CD4-positive, alpha-beta T cell (primary cell): ENCODE results near the gene PTPN5. TPM values are rescaled to one million over a fixed set of nuclear protein-coding genes. Genes with fewer than 3 reads are reported as not detected.

Experiments used
- ATAC-seq: fragments of 200-7000 bp; cut with Tn5 transposase; one replicate; pipeline ENCODE4 v1.10.0; 2022; ENCODE audit warnings: mild to moderate bottlenecking; ENCODE audit not compliant: poor library complexity
- CTCF ChIA-PET: fragments of 350-600 bp; sonication (Branson Sonifier 250); formaldehyde crosslinking; loops from one replicate; lab custom pipeline; 2021; ENCODE audit warnings: antibody characterized with exemption, inconsistent platforms; lab: Charles Lee
- POLR2A ChIA-PET: fragments of 350-600 bp; sonication (Branson Sonifier 250); formaldehyde crosslinking; loops from one replicate; lab custom pipeline; 2021; ENCODE audit warnings: antibody characterized with exemption, inconsistent platforms; lab: Charles Lee
- DNase-seq, 14 experiments: peaks; one replicate each; pipeline ENCODE4 v3.0.0-alpha.2; 2013 to 2020; ENCODE audit warnings: mixed read lengths in 2 of 14
- H3K27ac ChIP-seq, 2 donors: one replicate each; pipeline versions ENCODE4 v1.5.1 to v1.7.0; 2013; ENCODE audit warnings: low read length in 2 of 2, low read depth in 1 of 2, mild to moderate bottlenecking in 1 of 2
- H3K27me3 ChIP-seq, 2 experiments: 1 replicate in 1 of 2; 2 replicates in 1 of 2; pipeline versions ENCODE4 v1.6.1 to v1.7.0; 2013; ENCODE audit warnings: low read length in 2 of 2, control low read depth in 1 of 2, mild to moderate bottlenecking in 1 of 2, moderate library complexity in 1 of 2; ENCODE audit not compliant: insufficient read depth in 2 of 2, control insufficient read depth in 1 of 2
- H3K36me3 ChIP-seq: one replicate; pipeline ENCODE4 v1.6.1; 2013; ENCODE audit warnings: low read length, control low read depth; ENCODE audit not compliant: insufficient read depth
- H3K4me1 ChIP-seq: one replicate; pipeline ENCODE4 v1.6.1; 2013; ENCODE audit warnings: low read length, control low read depth; ENCODE audit not compliant: insufficient read depth
- H3K4me3 ChIP-seq: one replicate; pipeline ENCODE4 v1.5.1; 2013; ENCODE audit warnings: mild to moderate bottlenecking, low read length, moderate library complexity
- H3K9me3 ChIP-seq, 2 experiments: 1 replicate in 1 of 2; 2 replicates in 1 of 2; pipeline versions ENCODE4 v1.6.1 to v1.7.0; 2013; ENCODE audit warnings: low read length in 2 of 2, mild to moderate bottlenecking in 2 of 2, control low read depth in 1 of 2, moderate library complexity in 1 of 2; ENCODE audit not compliant: control insufficient read depth in 1 of 2, insufficient read depth in 1 of 2
- H3K27ac Mint-ChIP-seq: one replicate; pipeline ENCODE4 v1.8.0; 2020; ENCODE audit warnings: mixed read lengths
- H3K27me3 Mint-ChIP-seq: one replicate; pipeline ENCODE4 v1.8.0; 2021; ENCODE audit warnings: mixed read lengths
- H3K36me3 Mint-ChIP-seq: one replicate; pipeline ENCODE4 v1.8.0; 2021; ENCODE audit warnings: low read depth, mixed read lengths
- H3K4me1 Mint-ChIP-seq: one replicate; pipeline ENCODE4 v1.8.0; 2021; ENCODE audit warnings: low read depth, mixed read lengths
- H3K4me3 Mint-ChIP-seq: one replicate; pipeline ENCODE4 v1.8.0; 2020; ENCODE audit warnings: mild to moderate bottlenecking, mixed read lengths
- H3K9me3 Mint-ChIP-seq: one replicate; pipeline ENCODE4 v1.8.0; 2020; ENCODE audit warnings: mixed read lengths
- CTCF ChIP-seq: fragments of 200-600 bp; IDR thresholded peaks from one replicate; pipeline ENCODE4 v1.8.0; 2022; ENCODE audit warnings: antibody characterized with exemption, mild to moderate bottlenecking
- intact Hi-C, 2 experiments: fragments of 100-400 bp; cut with DNase I in 1 of 2; cut with micrococcal nuclease in 1 of 2; formaldehyde crosslinking; loops; one replicate each; pipeline versions ENCODE4 v1.15.1 to v1.9.0; 2023 to 2025; cut with DNase I, micrococcal nuclease
- total RNA-seq, 174 experiments: library from RNA in 2 of 174; stranded (reverse) in 2 of 174; gene quantifications; one replicate each; pipeline ENCODE4 v1.2.3 and lab custom pipeline; 2021 to 2026

PTPN5 gene
- total RNA-seq, 2 experiments from 2014 or later = not detected

DNA sequence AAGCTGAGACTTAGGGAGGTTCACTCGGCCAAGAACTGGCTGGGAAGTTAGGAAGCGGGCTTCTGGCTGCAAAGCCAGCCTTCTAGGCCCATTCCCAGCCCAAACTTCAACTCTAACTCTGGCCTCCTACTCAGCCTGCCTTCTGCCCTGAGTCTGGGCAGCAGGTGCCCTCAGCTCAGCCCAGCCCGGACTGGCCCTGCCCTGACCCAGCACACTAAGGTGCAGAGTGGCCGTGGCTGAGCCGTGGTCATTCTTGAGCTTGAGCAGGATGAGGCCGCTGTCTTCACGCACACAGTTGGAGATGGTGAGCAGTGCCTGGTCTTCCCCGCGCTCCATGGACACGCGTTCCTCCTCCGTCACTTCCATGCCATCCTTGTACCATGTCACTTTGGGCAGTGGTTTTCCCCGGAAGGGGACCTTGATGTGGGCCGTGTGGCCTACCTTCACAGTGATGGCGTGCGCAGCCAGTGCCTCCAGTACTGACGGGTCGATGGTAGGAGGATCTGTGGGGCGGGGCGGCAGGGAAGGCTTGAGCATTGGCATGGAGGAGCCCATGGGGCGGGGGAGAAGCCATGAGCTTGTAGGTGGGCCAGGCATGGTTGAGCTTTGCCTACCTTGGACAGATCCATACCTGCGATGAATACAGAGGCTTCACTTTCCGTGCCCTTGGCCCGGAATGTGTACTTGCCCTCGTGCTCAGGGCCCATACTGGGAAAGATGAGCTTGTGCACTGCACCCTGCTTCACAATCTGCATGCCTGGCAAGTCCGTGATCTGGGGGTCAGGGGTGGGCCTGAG is 77.8 kb downstream of the PTPN5 start:
- no peak overlapping the region for H3K4me3 ChIP-seq
- no peaks in the 10 kb centered on the region for H3K9me3 Mint-ChIP-seq
- no peak for DNase-seq
- no peak overlapping the region for H3K27ac Mint-ChIP-seq
- H3K4me1 Mint-ChIP-seq = no peaks in the 10 kb centered on the region
- no peaks in the 10 kb centered on the region for H3K36me3 ChIP-seq
- CTCF ChIA-PET = interaction anchor here (1.1 kb wide), 1 partner anchor 8 kb away, joined by 5 read pairs; no protein-coding TSS in a partner anchor
- no peak for TF ChIP-seq CTCF
- POLR2A ChIA-PET = interaction anchor here (1.0 to 2.3 kb wide), 2 partner anchors 16 to 187 kb away, joined by 3 to 8 read pairs; partner anchors contain the start of gene TMEM86A
- H3K27me3 Mint-ChIP-seq = no peaks in the 10 kb centered on the region
- no peak for ATAC-seq
- no peaks in the 10 kb centered on the region for H3K9me3 ChIP-seq
- H3K27me3 ChIP-seq = no peaks in the 10 kb centered on the region
- no peaks in the 10 kb centered on the region for H3K4me1 ChIP-seq
- H3K27ac ChIP-seq = no peak overlapping the region
- no peak overlapping the region for H3K4me3 Mint-ChIP-seq
- intact Hi-C loops = no loop called here
- H3K36me3 Mint-ChIP-seq = no peaks in the 10 kb centered on the region

- CTCF ChIA-PET = no interaction called here
- no peak for DNase-seq
- no peak for ATAC-seq
- Histone ChIP-seq H3K36me3 (no peaks in the 10 kb centered on the region), H3K4me3 (no peak overlapping the region), H3K9me3 (no peaks in the 10 kb centered on the region), H3K27me3 (no peaks in the 10 kb centered on the region), H3K4me1 (peaks cover 16% of the 10 kb centered on the region), H3K27ac (no peak overlapping the region)
- Mint-ChIP-seq H3K9me3 (no peaks in the 10 kb centered on the region), H3K27ac (no peak overlapping the region), H3K27me3 (no peaks in the 10 kb centered on the region), H3K36me3 (no peaks in the 10 kb centered on the region), H3K4me1 (peaks cover 12% of the 10 kb centered on the region), H3K4me3 (no peak overlapping the region)
- intact Hi-C loops = no loop called here
- TF ChIP-seq CTCF = no peak
- POLR2A ChIA-PET = interaction anchor here (0.7 kb wide), 1 partner anchor 98 kb away, joined by 3 read pairs; no protein-coding TSS in a partner anchor
These were observed 81.1 kb downstream of the PTPN5 start for GRCh38 chr11:18710545-18710944.

GRCh38 chr11:18709414-18709813 is 82.2 kb downstream of the PTPN5 start:
- H3K27me3 Mint-ChIP-seq = no peaks in the 10 kb centered on the region
- H3K4me3 Mint-ChIP-seq = no peak overlapping the region
- no peaks in the 10 kb centered on the region for H3K36me3 Mint-ChIP-seq
- POLR2A ChIA-PET = no interaction called here
- Histone ChIP-seq H3K36me3 (no peaks in the 10 kb centered on the region), H3K4me3 (no peak overlapping the region), H3K27ac (no peak overlapping the region), H3K4me1 (peaks cover 26% of the 10 kb centered on the region), H3K27me3 (peaks cover 0 to 3% of the 10 kb centered on the region in 2 experiments), H3K9me3 (no peaks in the 10 kb centered on the region)
- DNase-seq (no peak), ATAC-seq (no peak)
- CTCF ChIA-PET = no interaction called here
- peaks cover 21% of the 10 kb centered on the region for H3K4me1 Mint-ChIP-seq
- H3K27ac Mint-ChIP-seq = no peak overlapping the region
- TF ChIP-seq CTCF = no peak
- no peaks in the 10 kb centered on the region for H3K9me3 Mint-ChIP-seq
- intact Hi-C loops = loop anchor here (5.0 to 10.0 kb wide), 3 partner anchors 37 to 695 kb away; partner anchors contain the start of gene SERGEF (in 1 of the 2)
